Peyer's patch (tissue), 4 donors: ENCODE results near the gene WDR83.
"Not testable (repeated sequence)": the region's sequence is repeated elsewhere in the genome, so short reads cannot be mapped to it uniquely, and the experiment has no call there.

ENCODE experiments used
- CTCF ChIP-seq, 6 experiments: fragments of 450-650 bp in 4 of 6; fragments of 200-600 bp in 2 of 6; sonication (generic) in 1 of 6; IDR thresholded peaks; one replicate each; pipeline ENCODE4 v1.5.1; 2017 to 2019; ENCODE audit warnings: antibody characterized with exemption in 6 of 6, mild to moderate bottlenecking in 3 of 6, moderate library complexity in 1 of 6
- POLR2A ChIP-seq, 2 donors: fragments of 450-650 bp; IDR thresholded peaks; one replicate each; pipeline ENCODE4 v1.5.1; 2017; ENCODE audit warnings: antibody characterized with exemption in 2 of 2, mild to moderate bottlenecking in 2 of 2, moderate library complexity in 2 of 2

- not testable (repeated sequence) for TF ChIP-seq CTCF, POLR2A (IDR thresholded peaks at IDR 0.05)
Measured at GRCh38 chr19:12678039-12678438, 11.4 kb downstream of the WDR83 start.
